Mesothelial cell of epicardium (in vitro differentiated cells): ENCODE measurements around the gene KPNA3. TPM values are rescaled to one million over a fixed set of nuclear protein-coding genes. Genes with fewer than 3 reads are reported as not detected.
"Not testable (repeated sequence)": the region's sequence is repeated elsewhere in the genome, so short reads cannot be mapped to it uniquely, and the experiment has no call there.

Experiments
- DNase-seq, 2 experiments: peaks; one replicate each; pipeline ENCODE4 v3.0.0; 2021; ENCODE audit warnings: low spot score in 2 of 2; ENCODE audit not compliant: unreplicated experiment in 2 of 2
- H3K27ac Mint-ChIP-seq: 2 replicates; pipeline ENCODE4 v1.8.0; 2021; ENCODE audit warnings: mixed read lengths
- H3K27me3 Mint-ChIP-seq: 2 replicates; pipeline ENCODE4 v1.8.0; 2021; ENCODE audit warnings: low read depth, mixed read lengths
- H3K36me3 Mint-ChIP-seq: 2 replicates; pipeline ENCODE4 v1.8.0; 2021; ENCODE audit warnings: mixed read lengths
- H3K4me1 Mint-ChIP-seq: 2 replicates; pipeline ENCODE4 v1.8.0; 2021; ENCODE audit warnings: mixed read lengths
- H3K4me3 Mint-ChIP-seq: 2 replicates; pipeline ENCODE4 v1.8.0; 2021; ENCODE audit warnings: mild to moderate bottlenecking, moderate library complexity, mixed read lengths
- H3K9me3 Mint-ChIP-seq: 2 replicates; pipeline ENCODE4 v1.8.0; 2021; ENCODE audit warnings: mixed read lengths
- CTCF ChIP-seq: fragments of 200-600 bp; sonication (generic); IDR thresholded peaks from one replicate; pipeline ENCODE4 v1.5.0; 2021; ENCODE audit warnings: antibody characterized with exemption; ENCODE audit not compliant: unreplicated experiment
- total RNA-seq: library from RNA; stranded (reverse); gene quantifications from 3 replicates; pipeline ENCODE4 v1.2.1, GENCODE V29; 2021

Gene KPNA3
- total RNA-seq, 1 donor from 2014 or later: 36.4 TPM

GRCh38 chr13:49711218-49711863, 81.1 kb downstream of the KPNA3 start:
- no peak for DNase-seq
- H3K4me3 Mint-ChIP-seq: no peak overlapping the region
- peaks cover 15% of the 10 kb centered on the region for H3K9me3 Mint-ChIP-seq
- no peak overlapping the region for H3K27ac Mint-ChIP-seq
- H3K27me3 Mint-ChIP-seq: no peaks in the 10 kb centered on the region
- no peak for TF ChIP-seq CTCF
- no peaks in the 10 kb centered on the region for H3K4me1 Mint-ChIP-seq
- peaks cover 49% of the 10 kb centered on the region for H3K36me3 Mint-ChIP-seq

- not testable (repeated sequence) for H3K4me1 Mint-ChIP-seq, H3K4me3 Mint-ChIP-seq, H3K27ac Mint-ChIP-seq, H3K9me3 Mint-ChIP-seq, H3K27me3 Mint-ChIP-seq, DNase-seq
- H3K36me3 Mint-ChIP-seq: peaks cover 37% of the 10 kb centered on the region
Measured at GRCh38 chr13:49704264-49704663, 88.2 kb downstream of the KPNA3 start.

- DNase-seq: no peak
- Mint-ChIP-seq H3K4me3 (no peak overlapping the region), H3K4me1 (no peaks in the 10 kb centered on the region), H3K27me3 (no peaks in the 10 kb centered on the region), H3K9me3 (no peaks in the 10 kb centered on the region), H3K27ac (no peak overlapping the region), H3K36me3 (peaks cover 39% of the 10 kb centered on the region)
- TF ChIP-seq CTCF: no peak
Measured at GRCh38 chr13:49701491-49701890, 91.0 kb downstream of the KPNA3 start.

- H3K27ac Mint-ChIP-seq: no peak overlapping the region
- no peaks in the 10 kb centered on the region for H3K4me1 Mint-ChIP-seq
- no peaks in the 10 kb centered on the region for H3K27me3 Mint-ChIP-seq
- TF ChIP-seq CTCF: no peak
- no peak overlapping the region for H3K4me3 Mint-ChIP-seq
- H3K9me3 Mint-ChIP-seq: no peaks in the 10 kb centered on the region
- H3K36me3 Mint-ChIP-seq: peaks cover 31% of the 10 kb centered on the region
- no peak for DNase-seq
Measured at GRCh38 chr13:49697468-49697867, 95.0 kb downstream of the KPNA3 start.

GRCh38 chr13:49694446-49694845, 98.0 kb downstream of the KPNA3 start:
- no peak for DNase-seq
- no peak for TF ChIP-seq CTCF

GRCh38 chr13:49693877-49694276, 98.6 kb downstream of the KPNA3 start:
- Mint-ChIP-seq H3K27ac (no peak overlapping the region), H3K4me1 (peaks cover 15% of the 10 kb centered on the region), H3K27me3 (no peaks in the 10 kb centered on the region), H3K4me3 (no peak overlapping the region), H3K36me3 (peaks cover 17% of the 10 kb centered on the region), H3K9me3 (no peaks in the 10 kb centered on the region)
- TF ChIP-seq CTCF: no peak
- DNase-seq: no peak

More at GRCh38 chr13:49694446-49694845, 98.0 kb downstream of the KPNA3 start:
- Mint-ChIP-seq H3K27me3 (no peaks in the 10 kb centered on the region), H3K36me3 (peaks cover 18% of the 10 kb centered on the region), H3K9me3 (no peaks in the 10 kb centered on the region), H3K27ac (no peak overlapping the region), H3K4me1 (peaks cover 15% of the 10 kb centered on the region), H3K4me3 (no peak overlapping the region)
